Stimulated activated CD8-positive, alpha-beta memory T cell treated with anti-CD3 and anti-CD28 coated beads, Interleukin-4, amount 100 ng/mL, for 4 hours (primary cell): Measurements from ENCODE around the gene MUC6.

ENCODE experiments used
- DNase-seq, 2 donors: peaks; one replicate each; pipeline ENCODE4 v3.0.0-alpha.2; 2020; ENCODE audit warnings: low read depth in 2 of 2, low spot score in 1 of 2

The MUC6 gene, protein sequence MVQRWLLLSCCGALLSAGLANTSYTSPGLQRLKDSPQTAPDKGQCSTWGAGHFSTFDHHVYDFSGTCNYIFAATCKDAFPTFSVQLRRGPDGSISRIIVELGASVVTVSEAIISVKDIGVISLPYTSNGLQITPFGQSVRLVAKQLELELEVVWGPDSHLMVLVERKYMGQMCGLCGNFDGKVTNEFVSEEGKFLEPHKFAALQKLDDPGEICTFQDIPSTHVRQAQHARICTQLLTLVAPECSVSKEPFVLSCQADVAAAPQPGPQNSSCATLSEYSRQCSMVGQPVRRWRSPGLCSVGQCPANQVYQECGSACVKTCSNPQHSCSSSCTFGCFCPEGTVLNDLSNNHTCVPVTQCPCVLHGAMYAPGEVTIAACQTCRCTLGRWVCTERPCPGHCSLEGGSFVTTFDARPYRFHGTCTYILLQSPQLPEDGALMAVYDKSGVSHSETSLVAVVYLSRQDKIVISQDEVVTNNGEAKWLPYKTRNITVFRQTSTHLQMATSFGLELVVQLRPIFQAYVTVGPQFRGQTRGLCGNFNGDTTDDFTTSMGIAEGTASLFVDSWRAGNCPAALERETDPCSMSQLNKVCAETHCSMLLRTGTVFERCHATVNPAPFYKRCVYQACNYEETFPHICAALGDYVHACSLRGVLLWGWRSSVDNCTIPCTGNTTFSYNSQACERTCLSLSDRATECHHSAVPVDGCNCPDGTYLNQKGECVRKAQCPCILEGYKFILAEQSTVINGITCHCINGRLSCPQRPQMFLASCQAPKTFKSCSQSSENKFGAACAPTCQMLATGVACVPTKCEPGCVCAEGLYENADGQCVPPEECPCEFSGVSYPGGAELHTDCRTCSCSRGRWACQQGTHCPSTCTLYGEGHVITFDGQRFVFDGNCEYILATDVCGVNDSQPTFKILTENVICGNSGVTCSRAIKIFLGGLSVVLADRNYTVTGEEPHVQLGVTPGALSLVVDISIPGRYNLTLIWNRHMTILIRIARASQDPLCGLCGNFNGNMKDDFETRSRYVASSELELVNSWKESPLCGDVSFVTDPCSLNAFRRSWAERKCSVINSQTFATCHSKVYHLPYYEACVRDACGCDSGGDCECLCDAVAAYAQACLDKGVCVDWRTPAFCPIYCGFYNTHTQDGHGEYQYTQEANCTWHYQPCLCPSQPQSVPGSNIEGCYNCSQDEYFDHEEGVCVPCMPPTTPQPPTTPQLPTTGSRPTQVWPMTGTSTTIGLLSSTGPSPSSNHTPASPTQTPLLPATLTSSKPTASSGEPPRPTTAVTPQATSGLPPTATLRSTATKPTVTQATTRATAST (N-terminal part only)

GRCh38 chr11:1036303-1036923, at the start of gene MUC6:
MUC6 (minus strand) TSS chr11:1036718; CDS start chr11:1036655, 63 bp downstream.
- no peak for DNase-seq

GRCh38 chr11:1085440-1086170, 49.1 kb upstream of the MUC6 start:
- DNase-seq: no peak

DNA sequence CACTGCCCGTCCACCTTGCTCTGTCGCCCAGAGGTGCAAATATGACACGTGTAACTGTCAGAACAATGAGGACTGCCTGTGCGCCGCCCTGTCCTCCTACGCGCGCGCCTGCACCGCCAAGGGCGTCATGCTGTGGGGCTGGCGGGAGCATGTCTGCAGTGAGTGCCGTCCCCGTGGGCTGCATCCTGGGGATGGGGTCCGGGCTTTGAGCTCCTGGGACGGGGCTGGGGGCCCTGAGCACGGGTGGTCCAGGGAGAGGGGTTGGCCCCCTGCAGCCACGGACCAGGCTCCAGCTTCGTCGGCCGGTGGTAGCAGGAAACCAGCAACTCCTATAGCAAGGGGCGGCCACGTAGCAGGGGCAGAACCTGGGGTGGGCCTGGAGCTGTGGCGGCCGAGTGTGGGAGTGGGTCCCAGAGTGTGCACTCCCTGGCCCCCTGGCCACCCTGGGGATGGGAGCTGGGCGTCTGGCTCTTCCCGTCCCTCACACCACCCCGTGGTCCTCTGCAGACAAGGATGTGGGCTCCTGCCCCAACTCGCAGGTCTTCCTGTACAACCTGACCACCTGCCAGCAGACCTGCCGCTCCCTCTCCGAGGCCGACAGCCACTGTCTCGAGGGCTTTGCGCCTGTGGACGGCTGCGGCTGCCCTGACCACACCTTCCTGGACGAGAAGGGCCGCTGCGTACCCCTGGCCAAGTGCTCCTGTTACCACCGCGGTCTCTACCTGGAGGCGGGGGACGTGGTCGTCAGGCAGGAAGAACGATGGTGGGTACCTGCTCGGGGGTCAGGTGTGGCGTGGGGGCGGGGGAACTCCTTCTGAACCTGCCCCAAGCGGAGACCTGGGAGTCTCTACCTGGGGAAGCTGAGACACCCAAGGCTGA, 48.3 kb upstream of the MUC6 start:
- no peak for DNase-seq

- DNase-seq: no peak
Observed at GRCh38 chr11:1083621-1084551, 47.4 kb upstream of the MUC6 start.

- DNase-seq: no peak
Observed at GRCh38 chr11:1082728-1083620, 46.5 kb upstream of the MUC6 start.

DNA sequence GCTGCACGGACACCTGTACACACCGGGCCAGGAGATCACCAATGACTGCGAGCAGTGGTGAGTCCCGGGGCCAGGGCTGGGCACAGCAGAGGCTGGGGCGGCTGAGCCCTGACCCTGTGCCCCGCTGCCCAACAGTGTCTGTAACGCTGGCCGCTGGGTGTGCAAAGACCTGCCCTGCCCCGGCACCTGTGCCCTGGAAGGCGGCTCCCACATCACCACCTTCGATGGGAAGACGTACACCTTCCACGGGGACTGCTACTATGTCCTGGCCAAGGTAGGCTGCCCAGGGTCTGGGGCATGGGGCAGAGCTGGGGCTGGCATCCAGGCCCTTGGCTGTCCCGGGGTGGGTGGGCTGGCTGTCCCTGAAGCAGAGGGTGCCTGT, 45.8 kb upstream of the MUC6 start:
- DNase-seq: no peak

GRCh38 chr11:1081601-1082311, 45.2 kb upstream of the MUC6 start:
- DNase-seq: no peak

DNA sequence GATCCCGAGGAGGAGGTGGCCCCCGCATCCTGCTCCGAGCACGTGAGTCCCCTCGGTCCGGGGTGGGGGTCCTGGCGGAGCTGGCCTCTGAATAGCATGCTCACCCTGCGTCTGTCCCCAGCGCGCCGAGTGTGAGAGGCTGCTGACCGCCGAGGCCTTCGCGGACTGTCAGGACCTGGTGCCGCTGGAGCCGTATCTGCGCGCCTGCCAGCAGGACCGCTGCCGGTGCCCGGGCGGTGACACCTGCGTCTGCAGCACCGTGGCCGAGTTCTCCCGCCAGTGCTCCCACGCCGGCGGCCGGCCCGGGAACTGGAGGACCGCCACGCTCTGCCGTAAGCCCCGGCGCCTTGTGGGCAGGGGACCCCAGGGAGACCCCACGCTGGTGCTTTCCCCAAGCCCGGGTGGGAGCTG, 41.7 kb upstream of the MUC6 start:
- no peak for DNase-seq

DNA sequence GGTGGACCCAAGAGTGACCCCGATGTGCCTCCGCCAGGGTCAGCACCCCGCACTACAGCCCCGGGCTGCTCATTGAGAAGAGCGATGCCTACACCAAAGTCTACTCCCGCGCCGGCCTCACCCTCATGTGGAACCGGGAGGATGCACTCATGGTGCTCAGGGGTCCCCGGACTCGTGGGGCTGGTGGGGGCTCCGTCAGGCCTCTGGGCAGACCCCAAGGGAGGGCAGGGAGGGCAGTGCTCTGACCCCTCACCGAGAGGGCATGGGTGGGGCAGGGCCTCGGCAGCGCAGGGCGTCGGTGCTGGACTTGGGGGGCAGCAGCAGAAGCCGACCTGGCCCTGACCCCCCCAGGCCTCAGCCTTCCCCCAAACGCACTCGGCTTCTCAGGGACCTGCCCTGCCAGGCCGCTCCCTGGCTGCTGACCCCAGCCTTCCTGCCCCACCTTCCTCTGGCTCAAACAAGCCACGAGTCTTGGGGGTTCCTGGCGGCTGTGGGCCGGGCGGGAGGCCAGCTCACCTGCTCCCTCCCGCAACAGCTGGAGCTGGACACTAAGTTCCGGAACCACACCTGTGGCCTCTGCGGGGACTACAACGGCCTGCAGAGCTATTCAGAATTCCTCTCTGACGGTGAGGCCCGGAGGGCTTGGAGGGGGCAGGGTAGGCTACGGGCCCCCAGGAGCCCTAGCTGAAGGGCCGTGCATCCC, 41.0 kb upstream of the MUC6 start:
- no peak for DNase-seq

GRCh38 chr11:1077033-1077416, 40.5 kb upstream of the MUC6 start:
- no peak for DNase-seq

DNA sequence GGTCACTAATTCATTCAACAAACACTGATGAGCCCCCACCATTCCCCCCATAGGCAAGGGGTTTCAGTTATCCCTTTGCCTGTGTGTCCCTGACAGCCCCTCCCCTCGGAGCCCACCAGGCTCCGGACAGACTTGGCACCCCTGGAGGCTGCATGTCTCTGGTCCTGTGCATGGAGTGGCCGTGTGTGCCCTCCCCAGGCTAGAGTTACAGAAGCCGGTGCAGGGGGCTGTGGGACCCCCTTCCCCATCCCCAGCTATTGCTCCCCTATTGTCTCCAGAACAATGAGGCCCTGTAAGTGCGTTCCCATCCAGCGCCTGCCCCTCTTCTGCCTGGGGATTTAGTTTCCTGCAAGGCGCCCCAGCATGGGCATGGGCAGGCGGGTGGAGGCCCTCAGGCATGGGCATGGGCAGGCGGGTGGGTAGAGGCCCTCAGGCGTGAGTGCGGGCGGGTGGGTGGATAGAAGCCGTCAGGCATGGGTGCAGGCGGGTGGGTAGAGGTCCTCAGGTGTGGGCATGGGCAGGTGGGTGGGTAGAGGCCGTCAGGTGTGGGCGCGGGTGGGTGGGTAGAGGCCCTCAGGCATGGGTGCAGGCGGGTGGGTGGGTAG, 39.6 kb upstream of the MUC6 start:
- DNase-seq: no peak

DNA sequence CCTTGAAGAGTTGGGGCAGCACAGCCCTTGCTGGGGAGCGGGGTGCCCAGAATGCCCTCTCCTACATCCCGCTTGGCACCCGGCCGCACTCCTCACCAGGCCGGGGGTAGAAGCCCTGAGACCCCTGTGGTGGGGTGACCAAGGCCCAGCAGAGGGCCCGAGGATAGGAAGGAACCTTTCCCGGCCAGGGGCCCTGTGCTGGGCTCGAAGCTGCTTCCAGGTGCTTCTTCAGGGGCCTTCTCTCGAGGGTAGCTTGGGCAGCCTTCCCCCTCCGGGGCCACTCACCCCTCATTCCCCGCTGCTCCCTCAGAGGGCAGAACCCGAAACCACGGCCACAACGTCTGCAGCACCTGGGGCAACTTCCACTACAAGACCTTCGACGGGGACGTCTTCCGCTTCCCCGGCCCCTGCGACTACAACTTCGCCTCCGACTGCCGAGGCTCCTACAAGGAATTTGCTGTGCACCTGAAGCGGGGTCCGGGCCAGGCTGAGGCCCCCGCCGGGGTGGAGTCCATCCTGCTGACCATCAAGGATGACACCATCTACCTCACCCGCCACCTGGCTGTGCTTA, 38.9 kb upstream of the MUC6 start:
- DNase-seq: no peak

- no peak for DNase-seq
Observed at GRCh38 chr11:1074244-1075221, 38.0 kb upstream of the MUC6 start, which contains the start of gene MUC2. MUC2 (plus strand) TSS chr11:1074874.

DNA sequence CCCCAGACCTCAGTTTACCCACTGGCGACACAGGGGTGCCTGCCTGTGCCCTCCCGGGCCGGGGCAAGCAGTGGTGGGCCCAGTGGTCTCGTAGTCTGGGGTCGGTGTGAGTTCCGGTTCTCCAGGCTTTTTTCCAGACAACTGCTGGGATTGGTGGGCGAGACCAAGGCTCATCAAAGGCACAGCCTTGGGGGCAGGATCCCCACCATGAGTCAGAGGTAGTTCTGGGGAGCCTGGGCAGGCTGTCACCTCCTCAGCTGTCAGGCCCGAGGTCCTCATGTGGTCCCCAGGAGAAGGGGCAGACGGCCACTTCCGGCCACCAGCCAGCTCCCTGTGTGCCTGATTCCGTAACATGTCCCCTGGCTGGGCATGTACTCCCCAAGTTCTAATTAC, 37.3 kb upstream of the MUC6 start:
- DNase-seq: no peak
